ENCODE data around the gene MDFIC.

The MDFIC gene

DNA sequence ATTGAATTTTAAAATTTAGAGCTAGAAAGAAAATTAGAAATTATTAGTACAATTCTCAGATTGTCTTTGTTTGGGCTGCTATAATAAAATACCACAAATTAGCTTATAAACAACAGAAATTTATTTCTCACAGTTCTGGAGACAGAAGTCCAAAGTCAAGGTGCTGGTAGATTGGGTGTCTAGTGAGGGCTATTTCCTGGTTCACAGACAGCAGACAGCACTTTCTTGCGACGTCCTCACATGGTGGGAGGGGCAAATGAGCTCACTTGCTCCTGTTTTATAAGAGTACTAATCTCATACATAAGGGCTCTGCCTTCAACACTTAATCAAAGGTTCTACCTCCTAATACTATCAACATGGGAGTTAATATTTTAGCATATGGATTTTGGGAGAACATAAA is 134.1 kb downstream of the MDFIC start:
- Histone ChIP-seq H4K91ac (ENCODE audit: low read depth, low read length) (no peak overlapping the region), H3K4me2 (ENCODE audit: low read length) (no peak overlapping the region), H3K9ac (ENCODE audit: low read length) (no peak overlapping the region), H3K23ac (ENCODE audit: low read length) (no peak overlapping the region), H3K79me2 (ENCODE audit: control insufficient read depth, insufficient read depth, low read length, poor library complexity) (no peaks in the 10 kb centered on the region), H3K27me3 (ENCODE audit: insufficient read depth, low read length) (no peaks in the 10 kb centered on the region), H2BK120ac (ENCODE audit: insufficient read depth, low read length, poor library complexity) (no peak overlapping the region), H3K14ac (ENCODE audit: low read length) (no peak overlapping the region), H3K4ac (ENCODE audit: low read depth, low read length) (no peak overlapping the region), H2BK5ac (ENCODE audit: low read depth, low read length, poor library complexity) (no peak overlapping the region), H2AK5ac (ENCODE audit: low read length) (no peak overlapping the region), H3K79me1 (ENCODE audit: low read length) (no peaks in the 10 kb centered on the region), H2AFZ (ENCODE audit: insufficient read depth, low read length, poor library complexity) (no peak overlapping the region), H2BK12ac (ENCODE audit: low read length) (no peak overlapping the region), H3K9me3 (ENCODE audit: insufficient read depth, low read depth, low read length) (no peaks in the 10 kb centered on the region), H4K12ac (ENCODE audit: low read depth, low read length) (no peak overlapping the region), H3K18ac (ENCODE audit: low read length) (no peak overlapping the region), H3K36me3 (ENCODE audit: control insufficient read depth in 1 of 2, insufficient read depth in 2 of 2, low read length in 2 of 2) (no peaks in the 10 kb centered on the region), H3K4me1 (ENCODE audit: control insufficient read depth in 1 of 2, insufficient read depth in 2 of 2, low read length in 2 of 2) (no peaks in the 10 kb centered on the region), H3K27ac (ENCODE audit: low read depth, low read length) (no peak overlapping the region), H3K4me3 (ENCODE audit: low read depth, low read length) (no peak overlapping the region), H4K8ac (ENCODE audit: low read depth, low read length) (no peak overlapping the region)
- WGBS (ENCODE audit: extremely low coverage, insufficient coverage, insufficient read length), result no CpG with 5 or more reads among the region's 2 CpGs
- DNase-seq, result no peak

DNA sequence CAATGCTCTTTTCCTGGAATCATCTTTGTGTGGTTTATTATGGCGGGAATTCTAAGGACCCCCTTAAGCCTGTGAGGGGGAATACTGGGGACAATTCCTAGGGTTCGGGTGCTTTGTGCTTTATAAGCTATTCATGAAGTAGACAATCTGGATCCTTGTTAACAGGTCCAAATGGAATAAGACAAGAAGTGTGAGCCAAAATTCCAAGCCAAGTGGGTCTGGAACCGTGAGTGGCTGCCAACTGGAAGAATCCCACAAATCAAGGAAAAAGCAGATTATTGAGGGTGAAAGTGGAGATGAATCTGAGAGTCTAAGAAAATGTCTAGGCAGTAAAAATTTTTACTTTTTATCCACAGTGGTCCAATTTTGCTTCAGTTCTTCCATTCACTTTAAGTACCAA is 136.8 kb downstream of the MDFIC start:
- Histone ChIP-seq H2BK12ac (ENCODE audit: low read length) (no peak overlapping the region), H3K23ac (ENCODE audit: low read length) (no peak overlapping the region), H2BK5ac (ENCODE audit: low read depth, low read length, poor library complexity) (no peak overlapping the region), H3K4me1 (ENCODE audit: control insufficient read depth in 1 of 2, insufficient read depth in 2 of 2, low read length in 2 of 2) (no peaks in the 10 kb centered on the region), H3K4ac (ENCODE audit: low read depth, low read length) (no peak overlapping the region), H3K9me3 (ENCODE audit: insufficient read depth, low read depth, low read length) (no peaks in the 10 kb centered on the region), H3K27ac (ENCODE audit: low read depth, low read length) (no peak overlapping the region), H3K4me3 (ENCODE audit: low read depth, low read length) (no peak overlapping the region), H3K14ac (ENCODE audit: low read length) (no peak overlapping the region), H3K18ac (ENCODE audit: low read length) (no peak overlapping the region), H3K36me3 (ENCODE audit: control insufficient read depth in 1 of 2, insufficient read depth in 2 of 2, low read length in 2 of 2) (no peaks in the 10 kb centered on the region), H3K79me1 (ENCODE audit: low read length) (no peaks in the 10 kb centered on the region), H2BK120ac (ENCODE audit: insufficient read depth, low read length, poor library complexity) (no peak overlapping the region), H4K91ac (ENCODE audit: low read depth, low read length) (no peak overlapping the region), H3K9ac (ENCODE audit: low read length) (no peak overlapping the region), H3K79me2 (ENCODE audit: control insufficient read depth, insufficient read depth, low read length, poor library complexity) (no peaks in the 10 kb centered on the region), H3K27me3 (ENCODE audit: insufficient read depth, low read length) (no peaks in the 10 kb centered on the region), H4K8ac (ENCODE audit: low read depth, low read length) (no peak overlapping the region), H4K12ac (ENCODE audit: low read depth, low read length) (no peak overlapping the region), H2AK5ac (ENCODE audit: low read length) (no peak overlapping the region), H2AFZ (ENCODE audit: insufficient read depth, low read length, poor library complexity) (no peak overlapping the region), H3K4me2 (ENCODE audit: low read length) (no peak overlapping the region)
- WGBS (ENCODE audit: extremely low coverage, insufficient coverage, insufficient read length), result no CpG with 5 or more reads among the region's 3 CpGs
- no peak for DNase-seq

DNA sequence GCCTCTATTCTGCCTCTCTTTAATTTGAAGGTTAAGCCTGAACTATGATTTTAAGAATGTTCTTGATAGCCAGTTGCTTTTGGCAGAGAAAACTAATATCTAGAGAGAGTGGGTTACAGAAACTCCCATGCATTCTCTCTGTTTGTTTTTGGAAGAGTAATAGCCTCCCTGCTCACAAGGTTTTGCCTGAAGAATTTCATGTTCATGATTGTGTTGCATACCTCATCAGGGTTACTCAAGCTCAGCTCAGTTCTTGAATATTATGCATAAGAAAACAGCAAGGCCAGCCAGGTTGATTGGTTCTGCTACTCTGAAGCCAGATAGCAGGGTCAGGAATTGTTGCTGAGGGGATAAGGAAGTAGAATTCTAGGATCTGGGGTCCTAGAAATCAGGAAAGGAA is 137.4 kb downstream of the MDFIC start:
- H3K79me2 ChIP-seq (ENCODE audit: control insufficient read depth, insufficient read depth, low read length, poor library complexity), result no peaks in the 10 kb centered on the region

DNA sequence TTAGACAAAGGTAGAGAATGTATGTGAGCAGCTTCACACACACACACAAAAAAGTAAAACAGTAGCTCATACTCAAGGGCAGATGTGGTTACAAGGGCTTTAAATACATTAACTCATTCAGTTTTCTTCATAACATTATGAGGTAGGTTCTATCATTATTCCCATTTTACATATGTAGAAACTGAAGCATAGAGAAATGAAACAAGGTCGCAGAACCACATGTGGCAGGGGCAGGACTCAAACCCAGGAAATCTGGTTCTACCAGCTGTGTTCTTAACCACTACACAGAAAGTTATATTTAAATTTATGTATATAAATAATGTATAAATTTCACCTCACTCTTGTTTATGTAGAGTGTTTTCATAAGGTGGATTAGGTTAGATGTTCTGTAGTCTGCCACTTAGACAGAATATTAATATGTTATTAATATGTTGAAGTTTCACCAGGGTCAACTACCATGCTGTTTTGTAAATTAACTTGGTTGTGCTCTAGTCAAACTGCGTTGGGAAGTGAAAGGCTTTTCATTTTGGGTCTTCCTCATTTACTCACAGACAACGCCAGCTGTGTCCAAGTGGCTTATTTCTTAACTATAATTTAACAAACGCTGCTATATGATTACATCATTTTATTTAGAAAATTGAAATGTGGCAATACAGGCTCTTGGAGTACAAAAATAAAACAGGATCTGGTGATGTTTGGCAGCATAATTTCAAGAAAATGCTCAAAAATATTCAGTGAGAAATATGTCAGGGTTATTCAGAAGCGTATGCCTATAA is 138.4 kb downstream of the MDFIC start:
- Histone ChIP-seq H3K14ac (ENCODE audit: low read length) (no peak overlapping the region), H3K9ac (ENCODE audit: low read length) (no peak overlapping the region), H4K8ac (ENCODE audit: low read depth, low read length) (no peak overlapping the region), H3K4me1 (ENCODE audit: control insufficient read depth in 1 of 2, insufficient read depth in 2 of 2, low read length in 2 of 2) (no peaks in the 10 kb centered on the region), H3K4ac (ENCODE audit: low read depth, low read length) (no peak overlapping the region), H2AK5ac (ENCODE audit: low read length) (no peak overlapping the region), H2AFZ (ENCODE audit: insufficient read depth, low read length, poor library complexity) (no peak overlapping the region), H3K4me2 (ENCODE audit: low read length) (no peak overlapping the region), H3K79me2 (ENCODE audit: control insufficient read depth, insufficient read depth, low read length, poor library complexity) (no peaks in the 10 kb centered on the region), H3K79me1 (ENCODE audit: low read length) (no peaks in the 10 kb centered on the region), H2BK12ac (ENCODE audit: low read length) (no peak overlapping the region), H3K27me3 (ENCODE audit: insufficient read depth, low read length) (no peaks in the 10 kb centered on the region), H3K36me3 (ENCODE audit: control insufficient read depth in 1 of 2, insufficient read depth in 2 of 2, low read length in 2 of 2) (no peaks in the 10 kb centered on the region), H2BK5ac (ENCODE audit: low read depth, low read length, poor library complexity) (no peak overlapping the region), H3K9me3 (ENCODE audit: insufficient read depth, low read depth, low read length) (no peaks in the 10 kb centered on the region), H3K23ac (ENCODE audit: low read length) (no peak overlapping the region), H3K4me3 (ENCODE audit: low read depth, low read length) (no peak overlapping the region), H2BK120ac (ENCODE audit: insufficient read depth, low read length, poor library complexity) (no peak overlapping the region), H4K12ac (ENCODE audit: low read depth, low read length) (no peak overlapping the region), H3K18ac (ENCODE audit: low read length) (no peak overlapping the region), H3K27ac (ENCODE audit: low read depth, low read length) (no peak overlapping the region), H4K91ac (ENCODE audit: low read depth, low read length) (no peak overlapping the region)
- DNase-seq, result peak in 1 of 2 donors; percentile 3
- no CpG with 5 or more reads among the region's 5 CpGs for WGBS (ENCODE audit: extremely low coverage, insufficient coverage, insufficient read length)

More for the DNA sequence above, 137.4 kb downstream of the MDFIC start:
- Histone ChIP-seq H3K4me1 (ENCODE audit: control insufficient read depth in 1 of 2, insufficient read depth in 2 of 2, low read length in 2 of 2) (no peaks in the 10 kb centered on the region), H3K27ac (ENCODE audit: low read depth, low read length) (no peak overlapping the region), H2BK5ac (ENCODE audit: low read depth, low read length, poor library complexity) (no peak overlapping the region), H2BK120ac (ENCODE audit: insufficient read depth, low read length, poor library complexity) (no peak overlapping the region), H2BK12ac (ENCODE audit: low read length) (no peak overlapping the region), H3K79me1 (ENCODE audit: low read length) (no peaks in the 10 kb centered on the region), H4K8ac (ENCODE audit: low read depth, low read length) (no peak overlapping the region), H3K4me3 (ENCODE audit: low read depth, low read length) (no peak overlapping the region), H4K91ac (ENCODE audit: low read depth, low read length) (no peak overlapping the region), H3K23ac (ENCODE audit: low read length) (no peak overlapping the region), H2AFZ (ENCODE audit: insufficient read depth, low read length, poor library complexity) (no peak overlapping the region), H3K9ac (ENCODE audit: low read length) (no peak overlapping the region), H3K9me3 (ENCODE audit: insufficient read depth, low read depth, low read length) (no peaks in the 10 kb centered on the region), H3K36me3 (ENCODE audit: control insufficient read depth in 1 of 2, insufficient read depth in 2 of 2, low read length in 2 of 2) (no peaks in the 10 kb centered on the region), H4K12ac (ENCODE audit: low read depth, low read length) (no peak overlapping the region), H3K4ac (ENCODE audit: low read depth, low read length) (no peak overlapping the region), H3K27me3 (ENCODE audit: insufficient read depth, low read length) (no peaks in the 10 kb centered on the region), H3K18ac (ENCODE audit: low read length) (no peak overlapping the region), H3K4me2 (ENCODE audit: low read length) (no peak overlapping the region), H3K14ac (ENCODE audit: low read length) (no peak overlapping the region), H2AK5ac (ENCODE audit: low read length) (no peak overlapping the region)
- DNase-seq, result no peak

All from trophoblast cell (in vitro differentiated cells and primary cell).